Liver (tissue), 9 donors: ENCODE measurements around the gene TEC. TPM values are rescaled to one million over a fixed set of nuclear protein-coding genes. Genes with fewer than 3 reads are reported as not detected.

Experiments used
- DNase-seq: peaks from one replicate; pipeline ENCODE4 v3.0.0-alpha.2; 2017; ENCODE audit warnings: low spot score
- H3K27ac ChIP-seq, 2 donors: one replicate each; pipeline ENCODE4 v1.7.0; 2013; ENCODE audit warnings: inconsistent platforms in 2 of 2, low read length in 2 of 2, control low read depth in 1 of 2, low read depth in 1 of 2, mild to moderate bottlenecking in 1 of 2
- H3K27me3 ChIP-seq, 4 donors: one replicate each; pipeline versions ENCODE4 v1.6.1 to v1.7.0; 2013; ENCODE audit warnings: low read length in 3 of 4, inconsistent platforms in 1 of 4, mild to moderate bottlenecking in 1 of 4, moderate library complexity in 1 of 4; ENCODE audit not compliant: control insufficient read depth in 4 of 4, insufficient read depth in 4 of 4
- H3K36me3 ChIP-seq, 4 donors: one replicate each; pipeline versions ENCODE4 v1.6.1 to v1.7.0; 2013; ENCODE audit warnings: low read length in 3 of 4, mild to moderate bottlenecking in 3 of 4, low read depth in 1 of 4, moderate library complexity in 1 of 4; ENCODE audit not compliant: control insufficient read depth in 4 of 4, insufficient read depth in 3 of 4
- H3K4me1 ChIP-seq, 4 donors: one replicate each; pipeline versions ENCODE4 v1.6.1 to v1.7.0; 2013; ENCODE audit warnings: low read length in 3 of 4, mild to moderate bottlenecking in 3 of 4, moderate library complexity in 1 of 4; ENCODE audit not compliant: control insufficient read depth in 4 of 4, insufficient read depth in 4 of 4
- H3K4me3 ChIP-seq, 3 donors: one replicate each; pipeline versions ENCODE4 v1.6.1 to v1.7.0; 2013; ENCODE audit warnings: low read length in 3 of 3, control low read depth in 1 of 3, low read depth in 1 of 3, mild to moderate bottlenecking in 1 of 3
- H3K9ac ChIP-seq, 2 donors: one replicate each; pipeline ENCODE4 v1.7.0; 2013; ENCODE audit warnings: low read length in 2 of 2, mild to moderate bottlenecking in 2 of 2, moderate library complexity in 2 of 2, control low read depth in 1 of 2, low read depth in 1 of 2
- H3K9me3 ChIP-seq, 4 donors: one replicate each; pipeline versions ENCODE4 v1.6.1 to v1.7.0; 2013; ENCODE audit warnings: low read length in 3 of 4; ENCODE audit not compliant: control insufficient read depth in 4 of 4
- EGR1 ChIP-seq, 2 donors: IDR thresholded peaks; 2 replicates each; pipeline ENCODE4 v1.6.1; 2016 to 2018; ENCODE audit warnings: antibody characterized with exemption in 2 of 2, low read depth in 2 of 2
- FOXA1 ChIP-seq: IDR thresholded peaks from 2 replicates; pipeline ENCODE4 v1.6.1; 2016; ENCODE audit warnings: antibody characterized with exemption
- FOXA2 ChIP-seq: IDR thresholded peaks from 2 replicates; pipeline ENCODE4 v1.6.1; 2016; ENCODE audit warnings: antibody characterized with exemption
- GABPA ChIP-seq, 2 donors: IDR thresholded peaks in 1 of 2; conservative IDR thresholded peaks in 1 of 2; 2 replicates each; pipeline ENCODE4 v1.6.1; 2016; ENCODE audit warnings: antibody characterized with exemption in 2 of 2, mild to moderate bottlenecking in 1 of 2, moderate library complexity in 1 of 2
- HNF4A ChIP-seq, 2 donors: conservative IDR thresholded peaks; 2 replicates each; pipeline ENCODE4 v1.6.1; 2016; ENCODE audit warnings: antibody characterized with exemption in 2 of 2, mild to moderate bottlenecking in 2 of 2
- HNF4G ChIP-seq: IDR thresholded peaks from 2 replicates; pipeline ENCODE4 v1.6.1; 2016; ENCODE audit warnings: antibody characterized with exemption
- JUND ChIP-seq, 2 donors: IDR thresholded peaks; 2 replicates each; pipeline ENCODE4 v1.6.1; 2016; ENCODE audit warnings: antibody characterized with exemption in 2 of 2
- NR2F2 ChIP-seq: IDR thresholded peaks from 2 replicates; pipeline ENCODE4 v1.6.1; 2016; ENCODE audit warnings: antibody characterized with exemption
- RAD21 ChIP-seq, 2 donors: IDR thresholded peaks; 2 replicates each; pipeline ENCODE4 v1.6.1; 2016; ENCODE audit warnings: antibody characterized with exemption in 2 of 2, mild to moderate bottlenecking in 2 of 2
- RXRA ChIP-seq, 2 donors: IDR thresholded peaks; 2 replicates each; pipeline ENCODE4 v1.6.1; 2017 to 2018; ENCODE audit warnings: antibody characterized with exemption in 2 of 2, mild to moderate bottlenecking in 1 of 2
- SP1 ChIP-seq: IDR thresholded peaks from 2 replicates; pipeline ENCODE4 v1.6.1; 2018; ENCODE audit warnings: antibody characterized with exemption, mild to moderate bottlenecking
- TAF1 ChIP-seq: conservative IDR thresholded peaks from 2 replicates; pipeline ENCODE4 v1.6.1; 2016; ENCODE audit warnings: antibody characterized with exemption, mild to moderate bottlenecking
- YY1 ChIP-seq: IDR thresholded peaks from 2 replicates; pipeline ENCODE4 v1.6.1; 2016; ENCODE audit warnings: antibody characterized with exemption, mild to moderate bottlenecking
- WGBS: extraction: QIAGEN DNeasy Blood & Tissue Kit; methylation state at CpG from one replicate; pipeline ENCODE4 v1.1.7; 2013; 5-methylcytosine and 5-hydroxymethylcytosine counted together
- polyA plus RNA-seq, 2 donors: library from polyadenylated mRNA; stranded (reverse) in 1 of 2; unstranded in 1 of 2; fragments of 200-250 nt in 1 of 2; fragments of >200 nt in 1 of 2; fragmentation: Nextera tagmentation in 1 of 2; extraction: Ambion mirVana in 1 of 2; gene quantifications; one replicate each; pipeline versions ENCODE4 v1.2.1 to v1.2.3, GENCODE V29; 2013 to 2015
- total RNA-seq, 2 donors: library from RNA; depleted of rRNA; stranded (reverse); fragments of >200 nt; gene quantifications; one replicate each; pipeline ENCODE4 v1.2.3, GENCODE V29; 2014
- TF ChIP-seq, protein P1 (sequence below): IDR thresholded peaks from 2 replicates; pipeline ENCODE4 v1.6.1; 2016; ENCODE audit warnings: antibody characterized with exemption, mild to moderate bottlenecking
- TF ChIP-seq, protein P2 (sequence below): IDR thresholded peaks from 2 replicates; pipeline ENCODE4 v1.6.1; 2016; ENCODE audit warnings: antibody characterized with exemption
- TF ChIP-seq, protein P3 (sequence below): fragments of 150-350 bp; IDR thresholded peaks from 2 replicates; pipeline ENCODE4 v1.5.1; 2017; ENCODE audit warnings: improper control_type of control experiment, low read depth, low read length; ENCODE audit not compliant: missing input control
- TF ChIP-seq, protein P4 (sequence below): IDR thresholded peaks from 2 replicates; pipeline ENCODE4 v1.6.1; 2016; ENCODE audit warnings: antibody characterized with exemption
- TF ChIP-seq, protein P5 (sequence below): IDR thresholded peaks from 2 replicates; pipeline ENCODE4 v1.6.1; 2016; ENCODE audit warnings: antibody characterized with exemption
- donor health status: healthy.
- donor health status: healthy.
- donor health status: healthy.
- donor health status: healthy.
- donor health status: healthy.

TEC gene
- total and polyA plus RNA-seq, 4 donors = 1.1 to 4.7 (median 2.0) TPM

DNA sequence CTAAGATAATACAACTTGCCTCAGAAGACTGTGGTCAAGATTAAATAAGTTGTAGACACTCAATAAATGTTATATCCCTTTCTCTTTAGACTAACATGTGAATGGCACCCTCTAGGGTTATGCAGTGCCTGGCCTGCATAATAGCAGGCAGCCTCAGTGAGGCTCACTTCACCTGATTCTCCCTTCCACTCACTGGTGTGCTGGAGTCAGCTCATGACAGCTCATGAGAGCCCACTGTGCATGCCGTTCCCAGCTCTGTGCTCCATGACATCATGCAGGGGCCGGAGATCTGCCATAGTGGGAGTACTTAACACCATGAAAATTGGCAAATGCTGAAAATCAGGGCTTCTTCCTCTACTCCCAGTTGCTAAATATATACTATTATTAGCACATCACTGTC is 64.5 kb downstream of the TEC start (continued):
- TF ChIP-seq, protein P1, sequence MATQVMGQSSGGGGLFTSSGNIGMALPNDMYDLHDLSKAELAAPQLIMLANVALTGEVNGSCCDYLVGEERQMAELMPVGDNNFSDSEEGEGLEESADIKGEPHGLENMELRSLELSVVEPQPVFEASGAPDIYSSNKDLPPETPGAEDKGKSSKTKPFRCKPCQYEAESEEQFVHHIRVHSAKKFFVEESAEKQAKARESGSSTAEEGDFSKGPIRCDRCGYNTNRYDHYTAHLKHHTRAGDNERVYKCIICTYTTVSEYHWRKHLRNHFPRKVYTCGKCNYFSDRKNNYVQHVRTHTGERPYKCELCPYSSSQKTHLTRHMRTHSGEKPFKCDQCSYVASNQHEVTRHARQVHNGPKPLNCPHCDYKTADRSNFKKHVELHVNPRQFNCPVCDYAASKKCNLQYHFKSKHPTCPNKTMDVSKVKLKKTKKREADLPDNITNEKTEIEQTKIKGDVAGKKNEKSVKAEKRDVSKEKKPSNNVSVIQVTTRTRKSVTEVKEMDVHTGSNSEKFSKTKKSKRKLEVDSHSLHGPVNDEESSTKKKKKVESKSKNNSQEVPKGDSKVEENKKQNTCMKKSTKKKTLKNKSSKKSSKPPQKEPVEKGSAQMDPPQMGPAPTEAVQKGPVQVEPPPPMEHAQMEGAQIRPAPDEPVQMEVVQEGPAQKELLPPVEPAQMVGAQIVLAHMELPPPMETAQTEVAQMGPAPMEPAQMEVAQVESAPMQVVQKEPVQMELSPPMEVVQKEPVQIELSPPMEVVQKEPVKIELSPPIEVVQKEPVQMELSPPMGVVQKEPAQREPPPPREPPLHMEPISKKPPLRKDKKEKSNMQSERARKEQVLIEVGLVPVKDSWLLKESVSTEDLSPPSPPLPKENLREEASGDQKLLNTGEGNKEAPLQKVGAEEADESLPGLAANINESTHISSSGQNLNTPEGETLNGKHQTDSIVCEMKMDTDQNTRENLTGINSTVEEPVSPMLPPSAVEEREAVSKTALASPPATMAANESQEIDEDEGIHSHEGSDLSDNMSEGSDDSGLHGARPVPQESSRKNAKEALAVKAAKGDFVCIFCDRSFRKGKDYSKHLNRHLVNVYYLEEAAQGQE = no peak
- no peak for TF ChIP-seq EGR1 (IDR thresholded peaks at IDR 0.05; ENCODE audit: low read depth in 2 of 2)
- no peak for TF ChIP-seq HNF4A (conservative IDR thresholded peaks at IDR 0.05)

DNA sequence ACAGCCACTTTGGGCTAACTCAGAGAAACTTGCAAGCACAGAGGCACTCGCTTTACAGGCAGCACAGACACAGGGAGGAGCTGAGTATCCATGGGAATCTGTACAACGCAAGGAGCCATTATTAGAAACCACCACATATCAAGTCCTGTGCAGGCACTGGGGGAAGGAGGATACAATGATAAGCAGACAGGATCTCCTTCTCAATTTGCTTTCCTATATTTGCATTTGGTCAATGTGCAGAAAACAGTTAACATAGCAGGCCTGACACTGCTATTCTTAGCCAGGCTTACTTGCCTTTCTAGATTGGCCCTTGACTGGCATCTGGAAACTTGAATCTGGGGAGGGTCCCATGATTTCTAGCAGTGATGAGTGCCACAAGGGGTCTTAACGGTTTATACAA is 65.8 kb downstream of the TEC start:
- TF ChIP-seq GABPA (IDR thresholded peaks at IDR 0.05 in 1 of 2, conservative IDR thresholded peaks at IDR 0.05 in 1 of 2) (no peak), FOXA2 (no peak), HNF4A (conservative IDR thresholded peaks at IDR 0.05) (no peak), RXRA (IDR thresholded peaks at IDR 0.05) (no peak), FOXA1 (no peak), HNF4G (no peak), YY1 (no peak), SP1 (no peak), EGR1 (IDR thresholded peaks at IDR 0.05; ENCODE audit: low read depth in 2 of 2) (no peak), RAD21 (IDR thresholded peaks at IDR 0.05) (no peak), NR2F2 (no peak), TAF1 (no peak), JUND (IDR thresholded peaks at IDR 0.05) (no peak)
- TF ChIP-seq, protein P2, sequence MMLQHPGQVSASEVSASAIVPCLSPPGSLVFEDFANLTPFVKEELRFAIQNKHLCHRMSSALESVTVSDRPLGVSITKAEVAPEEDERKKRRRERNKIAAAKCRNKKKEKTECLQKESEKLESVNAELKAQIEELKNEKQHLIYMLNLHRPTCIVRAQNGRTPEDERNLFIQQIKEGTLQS = no peak
- TF ChIP-seq, protein P1 = no peak
- TF ChIP-seq, protein P3, sequence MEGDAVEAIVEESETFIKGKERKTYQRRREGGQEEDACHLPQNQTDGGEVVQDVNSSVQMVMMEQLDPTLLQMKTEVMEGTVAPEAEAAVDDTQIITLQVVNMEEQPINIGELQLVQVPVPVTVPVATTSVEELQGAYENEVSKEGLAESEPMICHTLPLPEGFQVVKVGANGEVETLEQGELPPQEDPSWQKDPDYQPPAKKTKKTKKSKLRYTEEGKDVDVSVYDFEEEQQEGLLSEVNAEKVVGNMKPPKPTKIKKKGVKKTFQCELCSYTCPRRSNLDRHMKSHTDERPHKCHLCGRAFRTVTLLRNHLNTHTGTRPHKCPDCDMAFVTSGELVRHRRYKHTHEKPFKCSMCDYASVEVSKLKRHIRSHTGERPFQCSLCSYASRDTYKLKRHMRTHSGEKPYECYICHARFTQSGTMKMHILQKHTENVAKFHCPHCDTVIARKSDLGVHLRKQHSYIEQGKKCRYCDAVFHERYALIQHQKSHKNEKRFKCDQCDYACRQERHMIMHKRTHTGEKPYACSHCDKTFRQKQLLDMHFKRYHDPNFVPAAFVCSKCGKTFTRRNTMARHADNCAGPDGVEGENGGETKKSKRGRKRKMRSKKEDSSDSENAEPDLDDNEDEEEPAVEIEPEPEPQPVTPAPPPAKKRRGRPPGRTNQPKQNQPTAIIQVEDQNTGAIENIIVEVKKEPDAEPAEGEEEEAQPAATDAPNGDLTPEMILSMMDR = no peak
- TF ChIP-seq, protein P4, sequence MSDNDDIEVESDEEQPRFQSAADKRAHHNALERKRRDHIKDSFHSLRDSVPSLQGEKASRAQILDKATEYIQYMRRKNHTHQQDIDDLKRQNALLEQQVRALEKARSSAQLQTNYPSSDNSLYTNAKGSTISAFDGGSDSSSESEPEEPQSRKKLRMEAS = no peak
- TF ChIP-seq, protein P5, sequence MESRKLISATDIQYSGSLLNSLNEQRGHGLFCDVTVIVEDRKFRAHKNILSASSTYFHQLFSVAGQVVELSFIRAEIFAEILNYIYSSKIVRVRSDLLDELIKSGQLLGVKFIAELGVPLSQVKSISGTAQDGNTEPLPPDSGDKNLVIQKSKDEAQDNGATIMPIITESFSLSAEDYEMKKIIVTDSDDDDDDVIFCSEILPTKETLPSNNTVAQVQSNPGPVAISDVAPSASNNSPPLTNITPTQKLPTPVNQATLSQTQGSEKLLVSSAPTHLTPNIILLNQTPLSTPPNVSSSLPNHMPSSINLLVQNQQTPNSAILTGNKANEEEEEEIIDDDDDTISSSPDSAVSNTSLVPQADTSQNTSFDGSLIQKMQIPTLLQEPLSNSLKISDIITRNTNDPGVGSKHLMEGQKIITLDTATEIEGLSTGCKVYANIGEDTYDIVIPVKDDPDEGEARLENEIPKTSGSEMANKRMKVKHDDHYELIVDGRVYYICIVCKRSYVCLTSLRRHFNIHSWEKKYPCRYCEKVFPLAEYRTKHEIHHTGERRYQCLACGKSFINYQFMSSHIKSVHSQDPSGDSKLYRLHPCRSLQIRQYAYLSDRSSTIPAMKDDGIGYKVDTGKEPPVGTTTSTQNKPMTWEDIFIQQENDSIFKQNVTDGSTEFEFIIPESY = no peak
- H3K27me3 ChIP-seq = no peaks in the 10 kb centered on the region
- no peak for DNase-seq
- H3K9me3 ChIP-seq = no peaks in the 10 kb centered on the region
- WGBS = 77% methylated on average over 3 of the region's 3 CpGs
- H3K4me1 ChIP-seq = peaks cover 0 to 3% (median 0%) of the 10 kb centered on the region in 4 donors
- H3K36me3 ChIP-seq = peaks cover 0 to 1% (median 0%) of the 10 kb centered on the region in 4 donors
- no peak overlapping the region for H3K27ac ChIP-seq
- no peak overlapping the region for H3K9ac ChIP-seq
- H3K4me3 ChIP-seq = no peak overlapping the region
